ENCODE measurements around the gene GDPD3.
A peak's percentile ranks its signal among the peaks of the same experiment; 100 is the strongest.

Gene GDPD3

GRCh38 chr16:30143347-30143702 lies 30.0 kb upstream of the GDPD3 start:
- H3K27me3 ChIP-seq, result no peaks in the 10 kb centered on the region

GRCh38 chr16:30142672-30143346 lies 29.5 kb upstream of the GDPD3 start:
- Histone ChIP-seq H3K27me3 (no peaks in the 10 kb centered on the region), H3K36me3 (no peaks in the 10 kb centered on the region), H3K4me1 (ENCODE audit: control insufficient read depth in 1 of 2, insufficient read depth in 1 of 2, low read depth in 1 of 2, low read length in 1 of 2) (peaks cover 71 to 78% of the 10 kb centered on the region in 2 experiments), H3K27ac (peak overlapping the region; percentile 61), H3K9me3 (no peaks in the 10 kb centered on the region), H3K4me3 (ENCODE audit: low read depth in 1 of 2, low read length in 1 of 2) (no peak overlapping the region)
- peak; percentile 4 for TF ChIP-seq CTCF (IDR thresholded peaks at IDR 0.05)

More at GRCh38 chr16:30143347-30143702, 30.0 kb upstream of the GDPD3 start:
- no peak overlapping the region for H3K4me3 ChIP-seq (ENCODE audit: low read depth in 1 of 2, low read length in 1 of 2)
- TF ChIP-seq CTCF (IDR thresholded peaks at IDR 0.05), result peak; percentile 0
- peak overlapping the region; percentile 61 for H3K27ac ChIP-seq
- H3K4me1 ChIP-seq (ENCODE audit: control insufficient read depth in 1 of 2, insufficient read depth in 1 of 2, low read depth in 1 of 2, low read length in 1 of 2), result peaks cover 71 to 78% of the 10 kb centered on the region in 2 experiments
- no peaks in the 10 kb centered on the region for H3K9me3 ChIP-seq
- no peaks in the 10 kb centered on the region for H3K36me3 ChIP-seq

- Histone ChIP-seq H3K36me3 (no peaks in the 10 kb centered on the region), H3K4me3 (ENCODE audit: low read depth in 1 of 2, low read length in 1 of 2) (no peak overlapping the region), H3K27ac (peak overlapping the region; percentile 87), H3K27me3 (no peaks in the 10 kb centered on the region), H3K9me3 (no peaks in the 10 kb centered on the region), H3K4me1 (ENCODE audit: control insufficient read depth in 1 of 2, insufficient read depth in 1 of 2, low read depth in 1 of 2, low read length in 1 of 2) (peaks cover 71 to 78% of the 10 kb centered on the region in 2 experiments)
- no peak for TF ChIP-seq CTCF (IDR thresholded peaks at IDR 0.05)
Observed at GRCh38 chr16:30141750-30142149, 28.4 kb upstream of the GDPD3 start.

- Histone ChIP-seq H3K4me3 (ENCODE audit: low read depth in 1 of 2, low read length in 1 of 2) (peak overlapping the region; percentile 31 to 32), H3K4me1 (ENCODE audit: control insufficient read depth in 1 of 2, insufficient read depth in 1 of 2, low read depth in 1 of 2, low read length in 1 of 2) (peaks cover 66 to 69% of the 10 kb centered on the region in 2 experiments), H3K36me3 (no peaks in the 10 kb centered on the region), H3K9me3 (no peaks in the 10 kb centered on the region), H3K27ac (peak overlapping the region; percentile 87), H3K27me3 (no peaks in the 10 kb centered on the region)
- no peak for TF ChIP-seq CTCF (IDR thresholded peaks at IDR 0.05)
Observed at GRCh38 chr16:30139583-30140481, 26.5 kb upstream of the GDPD3 start.

- no peak for TF ChIP-seq CTCF (IDR thresholded peaks at IDR 0.05)
- Histone ChIP-seq H3K4me3 (ENCODE audit: low read depth in 1 of 2, low read length in 1 of 2) (peak overlapping the region in 1 of 2 experiments; percentile 52), H3K36me3 (no peaks in the 10 kb centered on the region), H3K27me3 (no peaks in the 10 kb centered on the region), H3K9me3 (no peaks in the 10 kb centered on the region), H3K27ac (peak overlapping the region; percentile 87), H3K4me1 (ENCODE audit: control insufficient read depth in 1 of 2, insufficient read depth in 1 of 2, low read depth in 1 of 2, low read length in 1 of 2) (peaks cover 60 to 67% of the 10 kb centered on the region in 2 experiments)
Observed at GRCh38 chr16:30137897-30138296, 24.6 kb upstream of the GDPD3 start.

Data from neutrophil (primary cell).